GM12878 (cell line): Measurements from ENCODE around the gene PRDM16. TPM values are rescaled to one million over a fixed set of nuclear protein-coding genes. Genes with fewer than 3 reads are reported as not detected.
A peak's percentile ranks its signal among the peaks of the same experiment; 100 is the strongest.

Experiments
- ATAC-seq: fragments of 200-7000 bp; cut with Tn5 transposase; 3 replicates; pipeline ENCODE4 v1.9.1; 2020; ENCODE audit warnings: mild to moderate bottlenecking, moderate library complexity
- BruUV-seq: library from RNA; stranded (reverse); fragments of 400-500 nt; replicated peaks from 2 replicates; lab custom pipeline; 2021; lab: Mats Ljungman, UMichigan
- CTCF ChIA-PET: fragments of 300-600 bp; sonication (Branson Sonifier 250); formaldehyde crosslinking; extraction: SDS; loops from one replicate; lab custom pipeline; 2021; ENCODE audit warnings: inconsistent platforms; lab: Yijun Ruan, JAX
- POLR2A ChIA-PET: fragments of 350-600 bp; formaldehyde crosslinking; extraction: SDS; loops from one replicate; lab custom pipeline; 2021; ENCODE audit warnings: inconsistent platforms; lab: Charles Lee
- RAD21 ChIA-PET: fragments of 300-600 bp; sonication (Branson Sonifier 250); formaldehyde crosslinking; loops from one replicate; lab custom pipeline; 2023; ENCODE audit warnings: antibody characterized with exemption; ENCODE audit not compliant: unreplicated experiment; lab: Charles Lee
- SMC1A ChIA-PET: fragments of 300-600 bp; sonication (Branson Sonifier 250); formaldehyde crosslinking; loops from one replicate; lab custom pipeline; 2023; ENCODE audit not compliant: unreplicated experiment, uncharacterized antibody; lab: Charles Lee
- DNase-seq: peaks from one replicate; pipeline ENCODE4 v3.0.0-alpha.2; 2011; ENCODE audit warnings: low read depth, low spot score
- FAIRE-seq: peaks from 3 replicates; lab custom pipeline; 2011; peaks lifted over from hg19 to GRCh38; lab: Jason Lieb, UNC
- H2AFZ ChIP-seq: 2 replicates; pipeline ENCODE4 v1.6.0; 2011; ENCODE audit warnings: low read depth, low read length, control low read depth; ENCODE audit not compliant: control insufficient read depth
- H3K27ac ChIP-seq: 2 replicates; pipeline ENCODE4 v1.5.1; 2011; ENCODE audit warnings: control low read depth; ENCODE audit not compliant: control insufficient read depth, insufficient read depth
- H3K27me3 ChIP-seq, 2 experiments: replicated peaks in 1 of 2; 2 replicates each; pipeline versions ENCODE4 v1.6.0 to v1.6.1; 2011; ENCODE audit warnings: low read length in 1 of 2; ENCODE audit not compliant: control insufficient read depth in 2 of 2, insufficient read depth in 2 of 2
- H3K36me3 ChIP-seq, 2 experiments: 2 replicates each; pipeline ENCODE4 v1.5.1; 2011; ENCODE audit warnings: low read length in 1 of 2; ENCODE audit not compliant: control insufficient read depth in 2 of 2, insufficient read depth in 2 of 2
- H3K4me1 ChIP-seq: 2 replicates; pipeline ENCODE4 v1.6.1; 2011; ENCODE audit warnings: mild to moderate bottlenecking, low read length, moderate library complexity, mixed read lengths; ENCODE audit not compliant: control insufficient read depth, insufficient read depth
- H3K4me2 ChIP-seq: 2 replicates; pipeline ENCODE4 v1.6.0; 2011; ENCODE audit warnings: control low read depth; ENCODE audit not compliant: control insufficient read depth, insufficient read depth
- H3K4me3 ChIP-seq: fragments of 200-600 bp; sonication (generic); 2 replicates; pipeline ENCODE4 v1.5.1; 2016
- H3K79me2 ChIP-seq: 2 replicates; pipeline ENCODE4 v1.6.0; 2011; ENCODE audit warnings: low read length; ENCODE audit not compliant: control insufficient read depth, insufficient read depth
- H3K9ac ChIP-seq: 2 replicates; pipeline ENCODE4 v1.8.0; 2011; ENCODE audit warnings: low read length, control low read depth, mixed read lengths; ENCODE audit not compliant: control insufficient read depth, insufficient read depth
- H3K9me3 ChIP-seq: replicated peaks from 3 replicates; pipeline ENCODE4 v1.5.1; 2011; ENCODE audit warnings: mild to moderate bottlenecking, low read length; ENCODE audit not compliant: control insufficient read depth, insufficient read depth
- H4K20me1 ChIP-seq: 2 replicates; pipeline ENCODE4 v1.6.0; 2011; ENCODE audit not compliant: control insufficient read depth, insufficient read depth
- WGBS: methylation state at CpG from one replicate; pipeline ENCODE4 v1.1.6; 2016; ENCODE audit warnings: low lambda C conversion rate; ENCODE audit not compliant: insufficient replicate concordance, insufficient coverage; ENCODE audit errors: missing lambda C conversion rate; 5-methylcytosine and 5-hydroxymethylcytosine counted together
- in situ Hi-C: fragments of 300-500 bp; cut with MboI; formaldehyde crosslinking; loops from 9 replicates; pipeline ENCODE4 v1.14.3; 2018; ENCODE audit warnings: mixed read lengths
- intact Hi-C: fragments of 100-400 bp; cut with micrococcal nuclease; formaldehyde crosslinking; loops from one replicate; pipeline ENCODE4 v1.14.2; 2022; ENCODE audit not compliant: unreplicated experiment
- polyA plus RNA-seq, 11 experiments: library from polyadenylated mRNA; depleted of rRNA in 4 of 11; unstranded in 6 of 11; stranded (reverse) in 5 of 11; fragments of >200 nt; fragmentation: Nextera tagmentation in 4 of 11; fragmentation: Illumina TruSeq in 1 of 11; extraction: Ambion mirVana in 4 of 11; extraction: Trizol in 1 of 11; gene quantifications; 1 replicate in 1 of 11; 2 replicates in 10 of 11; pipeline versions ENCODE4 v1.2.1 to v1.2.3, GENCODE V29; 2011 to 2016; ENCODE audit warnings: inconsistent platforms in 2 of 11, missing spikeins in 2 of 11, low read depth in 1 of 11
- total RNA-seq, 4 experiments: library from RNA; depleted of rRNA in 3 of 4; stranded (reverse); fragments of >200 nt in 3 of 4; fragmentation: Illumina TruSeq in 1 of 4; extraction: Trizol in 1 of 4; gene quantifications; 2 replicates each; pipeline versions ENCODE4 v1.2.1 to v1.2.3, GENCODE V29; 2013 to 2021
- TF ChIP-seq, protein P1 (sequence below): fragments of 450-650 bp; IDR thresholded peaks from 2 replicates; pipeline ENCODE4 v1.6.1; 2016; ENCODE audit warnings: mild to moderate bottlenecking, moderate library complexity, borderline replicate concordance
- TF ChIP-seq, protein P2 (sequence below): IDR thresholded peaks from 2 replicates; pipeline ENCODE4 v1.6.1; 2011; ENCODE audit warnings: borderline replicate concordance, low read depth, mild to moderate bottlenecking, moderate library complexity, low read length; ENCODE audit not compliant: insufficient read depth, poor library complexity, severe bottlenecking

The PRDM16 gene
- total and polyA plus RNA-seq, 10 of the 15 experiments (the other 5 are each of a cell fraction or from before 2014, with no cell fraction given): 0.03 TPM; not detected in 9

DNA sequence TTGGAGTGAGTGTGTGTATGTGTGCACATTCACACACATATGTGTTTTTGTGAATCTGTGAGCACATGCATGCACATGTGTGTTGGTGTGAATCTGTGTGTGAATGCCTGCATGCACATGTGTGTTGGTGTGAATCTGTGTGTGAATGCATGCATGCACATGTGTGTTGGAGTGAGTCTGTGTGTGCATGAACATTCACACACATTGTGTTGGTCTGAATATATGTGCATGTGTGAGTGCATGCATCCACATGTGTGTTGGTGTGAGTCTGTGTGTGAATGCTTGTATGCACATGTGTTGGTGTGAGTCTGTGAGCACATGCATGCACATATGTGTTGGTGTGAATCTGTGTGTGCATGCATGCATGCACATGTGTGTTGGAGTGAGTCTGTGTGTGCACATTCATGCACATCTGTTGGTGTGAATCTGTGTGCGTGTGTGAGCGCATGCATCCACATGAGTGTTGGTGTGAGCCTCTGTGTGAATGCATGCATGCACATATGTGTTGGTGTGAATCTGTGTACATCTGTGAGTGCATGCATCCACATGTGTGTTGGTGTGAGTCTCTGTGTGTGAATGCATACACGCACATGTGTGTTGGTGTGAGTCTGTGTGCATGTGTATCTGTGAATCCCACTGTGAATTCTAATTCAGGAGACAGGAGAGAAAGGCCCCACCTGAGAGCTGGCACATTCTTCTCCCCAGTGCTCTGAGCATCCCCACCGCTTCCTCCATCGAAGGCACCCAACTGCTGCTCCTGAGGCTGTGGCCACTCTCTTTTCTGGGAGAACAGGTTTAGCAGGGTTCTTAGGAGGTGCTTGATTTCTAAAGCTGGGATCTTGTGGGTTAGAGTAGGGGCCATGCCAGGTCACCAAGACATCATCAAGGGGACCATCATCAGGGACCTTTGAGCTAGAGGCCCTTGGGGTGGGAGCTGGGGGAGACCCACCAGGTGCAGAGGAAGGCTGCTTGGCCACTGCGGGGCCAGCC lies 267.9 kb downstream of the PRDM16 start:
- POLR2A ChIA-PET: no interaction called here
- intact Hi-C loops: no loop called here
- Histone ChIP-seq H3K36me3 (no peaks in the 10 kb centered on the region), H3K27me3 (no peaks in the 10 kb centered on the region), H4K20me1 (no peaks in the 10 kb centered on the region), H2AFZ (no peak overlapping the region), H3K27ac (no peak overlapping the region), H3K79me2 (no peaks in the 10 kb centered on the region), H3K4me2 (no peak overlapping the region), H3K4me3 (no peak overlapping the region), H3K4me1 (no peaks in the 10 kb centered on the region), H3K9me3 (no peaks in the 10 kb centered on the region; the same call in 2 of the 3 replicates), H3K9ac (no peak overlapping the region)
- 30% methylated on average over 6 of the region's 6 CpGs for WGBS
- DNase-seq: no peak
- no TSS peak for BruUV-seq
- TF ChIP-seq, protein P1, sequence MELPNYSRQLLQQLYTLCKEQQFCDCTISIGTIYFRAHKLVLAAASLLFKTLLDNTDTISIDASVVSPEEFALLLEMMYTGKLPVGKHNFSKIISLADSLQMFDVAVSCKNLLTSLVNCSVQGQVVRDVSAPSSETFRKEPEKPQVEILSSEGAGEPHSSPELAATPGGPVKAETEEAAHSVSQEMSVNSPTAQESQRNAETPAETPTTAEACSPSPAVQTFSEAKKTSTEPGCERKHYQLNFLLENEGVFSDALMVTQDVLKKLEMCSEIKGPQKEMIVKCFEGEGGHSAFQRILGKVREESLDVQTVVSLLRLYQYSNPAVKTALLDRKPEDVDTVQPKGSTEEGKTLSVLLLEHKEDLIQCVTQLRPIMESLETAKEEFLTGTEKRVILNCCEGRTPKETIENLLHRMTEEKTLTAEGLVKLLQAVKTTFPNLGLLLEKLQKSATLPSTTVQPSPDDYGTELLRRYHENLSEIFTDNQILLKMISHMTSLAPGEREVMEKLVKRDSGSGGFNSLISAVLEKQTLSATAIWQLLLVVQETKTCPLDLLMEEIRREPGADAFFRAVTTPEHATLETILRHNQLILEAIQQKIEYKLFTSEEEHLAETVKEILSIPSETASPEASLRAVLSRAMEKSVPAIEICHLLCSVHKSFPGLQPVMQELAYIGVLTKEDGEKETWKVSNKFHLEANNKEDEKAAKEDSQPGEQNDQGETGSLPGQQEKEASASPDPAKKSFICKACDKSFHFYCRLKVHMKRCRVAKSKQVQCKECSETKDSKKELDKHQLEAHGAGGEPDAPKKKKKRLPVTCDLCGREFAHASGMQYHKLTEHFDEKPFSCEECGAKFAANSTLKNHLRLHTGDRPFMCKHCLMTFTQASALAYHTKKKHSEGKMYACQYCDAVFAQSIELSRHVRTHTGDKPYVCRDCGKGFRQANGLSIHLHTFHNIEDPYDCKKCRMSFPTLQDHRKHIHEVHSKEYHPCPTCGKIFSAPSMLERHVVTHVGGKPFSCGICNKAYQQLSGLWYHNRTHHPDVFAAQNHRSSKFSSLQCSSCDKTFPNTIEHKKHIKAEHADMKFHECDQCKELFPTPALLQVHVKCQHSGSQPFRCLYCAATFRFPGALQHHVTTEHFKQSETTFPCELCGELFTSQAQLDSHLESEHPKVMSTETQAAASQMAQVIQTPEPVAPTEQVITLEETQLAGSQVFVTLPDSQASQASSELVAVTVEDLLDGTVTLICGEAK: no peak
- TF ChIP-seq, protein P2, sequence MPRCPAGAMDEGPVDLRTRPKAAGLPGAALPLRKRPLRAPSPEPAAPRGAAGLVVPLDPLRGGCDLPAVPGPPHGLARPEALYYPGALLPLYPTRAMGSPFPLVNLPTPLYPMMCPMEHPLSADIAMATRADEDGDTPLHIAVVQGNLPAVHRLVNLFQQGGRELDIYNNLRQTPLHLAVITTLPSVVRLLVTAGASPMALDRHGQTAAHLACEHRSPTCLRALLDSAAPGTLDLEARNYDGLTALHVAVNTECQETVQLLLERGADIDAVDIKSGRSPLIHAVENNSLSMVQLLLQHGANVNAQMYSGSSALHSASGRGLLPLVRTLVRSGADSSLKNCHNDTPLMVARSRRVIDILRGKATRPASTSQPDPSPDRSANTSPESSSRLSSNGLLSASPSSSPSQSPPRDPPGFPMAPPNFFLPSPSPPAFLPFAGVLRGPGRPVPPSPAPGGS: peak; percentile 38
- CTCF ChIA-PET: no interaction called here
- no peak for FAIRE-seq
- RAD21 ChIA-PET: no interaction called here
- ATAC-seq: no peak
- in situ Hi-C loops: no loop called here
- SMC1A ChIA-PET: no interaction called here
